ENCODE data around the gene SLC4A5.

DNA sequence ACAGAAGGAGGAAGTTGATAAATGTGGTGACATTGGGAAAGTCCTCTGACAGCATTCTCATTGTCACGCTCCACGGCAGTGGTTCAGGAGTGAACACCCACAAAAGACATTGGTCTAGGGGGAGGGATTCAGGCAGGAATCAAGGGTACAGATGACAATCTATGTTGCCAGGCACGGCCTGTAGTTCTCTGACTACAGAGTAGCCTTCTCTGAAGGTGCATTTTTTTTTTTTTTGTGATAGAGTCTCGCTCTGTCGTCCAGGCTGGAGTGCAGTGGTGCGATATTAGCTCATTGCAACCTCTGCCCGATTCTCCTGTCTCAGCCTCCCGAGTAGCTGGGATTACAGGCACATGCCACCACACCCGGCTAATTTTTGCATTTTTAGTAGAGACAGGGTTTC lies 157.2 kb downstream of the SLC4A5 start:
- TF ChIP-seq, protein P1, sequence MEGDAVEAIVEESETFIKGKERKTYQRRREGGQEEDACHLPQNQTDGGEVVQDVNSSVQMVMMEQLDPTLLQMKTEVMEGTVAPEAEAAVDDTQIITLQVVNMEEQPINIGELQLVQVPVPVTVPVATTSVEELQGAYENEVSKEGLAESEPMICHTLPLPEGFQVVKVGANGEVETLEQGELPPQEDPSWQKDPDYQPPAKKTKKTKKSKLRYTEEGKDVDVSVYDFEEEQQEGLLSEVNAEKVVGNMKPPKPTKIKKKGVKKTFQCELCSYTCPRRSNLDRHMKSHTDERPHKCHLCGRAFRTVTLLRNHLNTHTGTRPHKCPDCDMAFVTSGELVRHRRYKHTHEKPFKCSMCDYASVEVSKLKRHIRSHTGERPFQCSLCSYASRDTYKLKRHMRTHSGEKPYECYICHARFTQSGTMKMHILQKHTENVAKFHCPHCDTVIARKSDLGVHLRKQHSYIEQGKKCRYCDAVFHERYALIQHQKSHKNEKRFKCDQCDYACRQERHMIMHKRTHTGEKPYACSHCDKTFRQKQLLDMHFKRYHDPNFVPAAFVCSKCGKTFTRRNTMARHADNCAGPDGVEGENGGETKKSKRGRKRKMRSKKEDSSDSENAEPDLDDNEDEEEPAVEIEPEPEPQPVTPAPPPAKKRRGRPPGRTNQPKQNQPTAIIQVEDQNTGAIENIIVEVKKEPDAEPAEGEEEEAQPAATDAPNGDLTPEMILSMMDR (IDR thresholded peaks at IDR 0.05 in 4 of 5, conservative IDR thresholded peaks at IDR 0.05 in 1 of 5): no peak
- no peak for TF ChIP-seq POLR2A (IDR thresholded peaks at IDR 0.05)

Data from gastrocnemius medialis (tissue), 4 donors.